Measurements from ENCODE around the gene ANKRD11. TPM values are rescaled to one million over a fixed set of nuclear protein-coding genes. Genes with fewer than 3 reads are reported as not detected.

The ANKRD11 gene
- polyA plus RNA-seq, 3 donors: 3.2 to 62.4 (median 5.4) TPM

- Histone ChIP-seq H3K27me3 (ENCODE audit: control insufficient read depth in 2 of 2, insufficient read depth in 2 of 2, low read length in 2 of 2) (no peaks in the 10 kb centered on the region), H3K4me2 (replicated peaks; ENCODE audit: extremely low read depth, low read length, poor library complexity, severe bottlenecking) (no peak overlapping the region), H3K9me3 (replicated peaks in 1 of 2; ENCODE audit: control insufficient read depth in 1 of 2, insufficient read depth in 1 of 2, low read length in 2 of 2) (no peaks in the 10 kb centered on the region), H3K9ac (ENCODE audit: insufficient read depth, low read length, poor library complexity, severe bottlenecking) (no peak overlapping the region), H2AFZ (ENCODE audit: insufficient read depth, low read depth, low read length, poor library complexity, severe bottlenecking) (no peak overlapping the region), H4K20me1 (ENCODE audit: insufficient read depth, low read length) (peaks cover 100% of the 10 kb centered on the region), H3K27ac (ENCODE audit: low read depth in 1 of 2, low read length in 2 of 2) (peak overlapping the region in 1 of 2 donors; percentile 65), H3K4me1 (ENCODE audit: control insufficient read depth in 1 of 2, insufficient read depth in 2 of 2, low read length in 2 of 2) (peaks cover 18 to 21% of the 10 kb centered on the region in 2 donors), H3K4me3 (replicated peaks in 1 of 3; ENCODE audit: low read depth in 2 of 3, low read length in 3 of 3) (no peak overlapping the region), H3K79me2 (ENCODE audit: insufficient read depth, low read length) (peaks cover 99% of the 10 kb centered on the region), H3K36me3 (replicated peaks in 1 of 2; ENCODE audit: control insufficient read depth in 1 of 2, insufficient read depth in 2 of 2, low read length in 2 of 2) (peaks cover 0 to 3% of the 10 kb centered on the region in 2 donors)
- WGBS (ENCODE audit: insufficient coverage): 89% methylated on average over 13 of the region's 21 CpGs
- Mint-ChIP-seq H3K27ac (peak overlapping the region in 5 of 7 donors; percentile 31 to 71 (median 69)), H3K27me3 (ENCODE audit: low read depth in 3 of 3) (peaks cover 0 to 3% (median 0%) of the 10 kb centered on the region in 3 donors), H3K36me3 (peaks cover 8 to 29% of the 10 kb centered on the region in 2 donors), H3K9me3 (no peaks in the 10 kb centered on the region), H3K4me3 (no peak overlapping the region), H3K4me1 (peaks cover 41% of the 10 kb centered on the region)
- TF ChIP-seq, protein P1, sequence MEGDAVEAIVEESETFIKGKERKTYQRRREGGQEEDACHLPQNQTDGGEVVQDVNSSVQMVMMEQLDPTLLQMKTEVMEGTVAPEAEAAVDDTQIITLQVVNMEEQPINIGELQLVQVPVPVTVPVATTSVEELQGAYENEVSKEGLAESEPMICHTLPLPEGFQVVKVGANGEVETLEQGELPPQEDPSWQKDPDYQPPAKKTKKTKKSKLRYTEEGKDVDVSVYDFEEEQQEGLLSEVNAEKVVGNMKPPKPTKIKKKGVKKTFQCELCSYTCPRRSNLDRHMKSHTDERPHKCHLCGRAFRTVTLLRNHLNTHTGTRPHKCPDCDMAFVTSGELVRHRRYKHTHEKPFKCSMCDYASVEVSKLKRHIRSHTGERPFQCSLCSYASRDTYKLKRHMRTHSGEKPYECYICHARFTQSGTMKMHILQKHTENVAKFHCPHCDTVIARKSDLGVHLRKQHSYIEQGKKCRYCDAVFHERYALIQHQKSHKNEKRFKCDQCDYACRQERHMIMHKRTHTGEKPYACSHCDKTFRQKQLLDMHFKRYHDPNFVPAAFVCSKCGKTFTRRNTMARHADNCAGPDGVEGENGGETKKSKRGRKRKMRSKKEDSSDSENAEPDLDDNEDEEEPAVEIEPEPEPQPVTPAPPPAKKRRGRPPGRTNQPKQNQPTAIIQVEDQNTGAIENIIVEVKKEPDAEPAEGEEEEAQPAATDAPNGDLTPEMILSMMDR (IDR thresholded peaks at IDR 0.05): no peak
- no peak for DNase-seq
- intact Hi-C loops (cut with micrococcal nuclease): no loop called here
These were observed 103.8 kb downstream of the ANKRD11 start for GRCh38 chr16:89386306-89387185.

GRCh38 chr16:89385712-89386111 is 104.6 kb downstream of the ANKRD11 start:
- no peak overlapping the region for H2AFZ ChIP-seq (ENCODE audit: insufficient read depth, low read depth, low read length, poor library complexity, severe bottlenecking)
- H3K79me2 ChIP-seq (ENCODE audit: insufficient read depth, low read length): peaks cover 99% of the 10 kb centered on the region
- TF ChIP-seq, protein P1 (IDR thresholded peaks at IDR 0.05): no peak
- 97% methylated on average over 21 of the region's 21 CpGs for WGBS (ENCODE audit: insufficient coverage)
- no peaks in the 10 kb centered on the region for H3K9me3 ChIP-seq (replicated peaks in 1 of 2; ENCODE audit: control insufficient read depth in 1 of 2, insufficient read depth in 1 of 2, low read length in 2 of 2)
- peaks cover 8 to 21% of the 10 kb centered on the region in 2 donors for H3K36me3 Mint-ChIP-seq
- no peaks in the 10 kb centered on the region for H3K9me3 Mint-ChIP-seq
- H3K4me3 Mint-ChIP-seq: no peak overlapping the region
- H3K36me3 ChIP-seq (replicated peaks in 1 of 2; ENCODE audit: control insufficient read depth in 1 of 2, insufficient read depth in 2 of 2, low read length in 2 of 2): no peaks in the 10 kb centered on the region
- no peaks in the 10 kb centered on the region for H3K27me3 ChIP-seq (ENCODE audit: control insufficient read depth in 2 of 2, insufficient read depth in 2 of 2, low read length in 2 of 2)
- H4K20me1 ChIP-seq (ENCODE audit: insufficient read depth, low read length): peaks cover 100% of the 10 kb centered on the region
- peaks cover 18 to 21% of the 10 kb centered on the region in 2 donors for H3K4me1 ChIP-seq (ENCODE audit: control insufficient read depth in 1 of 2, insufficient read depth in 2 of 2, low read length in 2 of 2)
- intact Hi-C loops (cut with micrococcal nuclease): no loop called here
- H3K27ac Mint-ChIP-seq: peak overlapping the region in 1 of 7 donors; percentile 58
- H3K27me3 Mint-ChIP-seq (ENCODE audit: low read depth in 3 of 3): peaks cover 0 to 4% (median 0%) of the 10 kb centered on the region in 3 donors
- no peak for DNase-seq
- peaks cover 43% of the 10 kb centered on the region for H3K4me1 Mint-ChIP-seq
- H3K27ac ChIP-seq (ENCODE audit: low read depth in 1 of 2, low read length in 2 of 2): no peak overlapping the region
- no peak overlapping the region for H3K4me3 ChIP-seq (replicated peaks in 1 of 3; ENCODE audit: low read depth in 2 of 3, low read length in 3 of 3)
- H3K9ac ChIP-seq (ENCODE audit: insufficient read depth, low read length, poor library complexity, severe bottlenecking): no peak overlapping the region
- no peak overlapping the region for H3K4me2 ChIP-seq (replicated peaks; ENCODE audit: extremely low read depth, low read length, poor library complexity, severe bottlenecking)

Measured in CD14-positive monocyte (primary cell).